Activated naive CD8-positive, alpha-beta T cell treated with anti-CD3 and anti-CD28 coated beads, Interleukin-2, amount 50 U/mL, for 24 hours (primary cell): Measurements from ENCODE around the gene GRK2.
A peak's percentile ranks its signal among the peaks of the same experiment; 100 is the strongest.
"Not testable (repeated sequence)": the region's sequence is repeated elsewhere in the genome, so short reads cannot be mapped to it uniquely, and the experiment has no call there.

ENCODE experiments used
- ATAC-seq: fragments of 150-1000 bp; cut with Tn5 transposase; one replicate; pipeline ENCODE4 v1.10.0; 2021
- DNase-seq: peaks from one replicate; pipeline ENCODE4 v3.0.0; 2021
- H3K27ac Mint-ChIP-seq: one replicate; pipeline ENCODE4 v1.8.0; 2021; ENCODE audit warnings: mild to moderate bottlenecking, mixed read lengths
- H3K27me3 Mint-ChIP-seq: one replicate; pipeline ENCODE4 v1.8.0; 2021; ENCODE audit warnings: mixed read lengths
- H3K36me3 Mint-ChIP-seq: one replicate; pipeline ENCODE4 v1.8.0; 2021; ENCODE audit warnings: low read depth, mixed read lengths
- H3K4me1 Mint-ChIP-seq: one replicate; pipeline ENCODE4 v1.8.0; 2021; ENCODE audit warnings: mixed read lengths
- H3K4me3 Mint-ChIP-seq: one replicate; pipeline ENCODE4 v1.8.0; 2021; ENCODE audit warnings: mild to moderate bottlenecking, moderate library complexity, mixed read lengths
- H3K9me3 Mint-ChIP-seq: one replicate; pipeline ENCODE4 v1.8.0; 2021; ENCODE audit warnings: mixed read lengths

Gene GRK2

DNA sequence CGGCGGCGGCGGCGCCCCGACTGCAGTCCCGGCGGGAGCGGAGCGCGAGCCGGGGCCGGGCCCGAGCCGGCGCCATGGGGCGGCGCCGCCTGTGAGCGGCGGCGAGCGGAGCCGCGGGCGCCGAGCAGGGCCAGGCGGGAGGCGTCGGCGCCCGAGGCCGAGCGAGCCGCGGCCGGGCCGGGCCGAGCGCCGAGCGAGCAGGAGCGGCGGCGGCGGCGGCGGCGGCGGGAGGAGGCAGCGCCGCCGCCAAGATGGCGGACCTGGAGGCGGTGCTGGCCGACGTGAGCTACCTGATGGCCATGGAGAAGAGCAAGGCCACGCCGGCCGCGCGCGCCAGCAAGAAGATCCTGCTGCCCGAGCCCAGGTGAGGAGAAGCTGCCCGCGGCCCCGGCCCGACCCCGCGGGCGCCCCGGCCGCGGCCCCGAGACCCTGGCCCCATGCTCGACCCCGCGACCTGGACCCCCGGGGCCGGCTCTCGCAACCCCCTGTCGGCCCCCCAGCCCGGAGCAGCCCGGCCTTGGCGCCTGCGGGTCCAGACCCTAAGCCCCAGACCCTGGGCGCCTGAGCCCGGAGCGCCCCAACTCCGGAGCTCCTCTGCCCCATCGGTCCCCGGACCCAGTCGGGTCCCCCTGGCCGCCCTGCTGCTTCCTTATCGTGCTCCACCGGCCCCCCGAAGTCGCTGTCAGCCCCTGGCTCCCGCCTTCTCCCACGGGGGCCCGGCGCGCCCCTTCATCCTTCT is at the start of gene GRK2:
GRK2 (plus strand) TSS at position 25 of the 739 bp plus-strand sequence; CDS start at position 252, 227 bp downstream.
- ATAC-seq (no peak), DNase-seq (no peak)
- Mint-ChIP-seq H3K4me1 (peaks cover 85% of the 10 kb centered on the region), H3K9me3 (no peaks in the 10 kb centered on the region), H3K27ac (peak within 1 kb of the TSS; percentile 100), H3K27me3 (peaks cover 2% of the 10 kb centered on the region), H3K4me3 (peak within 1 kb of the TSS; percentile 95), H3K36me3 (peaks cover 42% of the 10 kb centered on the region)

DNA sequence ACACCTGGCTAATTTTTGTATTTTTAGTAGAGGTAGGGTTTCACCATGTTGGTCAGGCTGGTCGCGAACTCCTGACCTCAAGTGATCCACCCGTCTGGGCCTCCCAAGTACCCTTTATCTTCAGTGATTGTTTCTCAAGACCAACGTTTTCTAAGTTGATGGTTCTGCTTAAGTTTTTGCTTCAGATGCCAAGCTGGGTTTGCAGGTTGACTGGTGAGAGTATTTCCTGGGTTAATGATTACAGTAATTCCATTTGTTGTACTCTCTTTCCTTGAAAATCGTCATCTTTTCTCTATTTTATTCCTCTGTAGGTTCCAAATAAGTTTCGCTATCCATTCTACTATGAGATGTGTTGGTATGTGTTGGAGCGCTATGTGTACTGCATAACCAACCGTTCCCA is 38.5 kb upstream of the GRK2 start:
- DNase-seq (no peak), ATAC-seq (no peak)
- H3K9me3 Mint-ChIP-seq = no peaks in the 10 kb centered on the region
- H3K27me3 Mint-ChIP-seq = no peaks in the 10 kb centered on the region
- peaks cover 33% of the 10 kb centered on the region for H3K36me3 Mint-ChIP-seq
- no peak overlapping the region for H3K4me3 Mint-ChIP-seq
- H3K27ac Mint-ChIP-seq = no peak overlapping the region
- H3K4me1 Mint-ChIP-seq = peaks cover 5% of the 10 kb centered on the region

DNA sequence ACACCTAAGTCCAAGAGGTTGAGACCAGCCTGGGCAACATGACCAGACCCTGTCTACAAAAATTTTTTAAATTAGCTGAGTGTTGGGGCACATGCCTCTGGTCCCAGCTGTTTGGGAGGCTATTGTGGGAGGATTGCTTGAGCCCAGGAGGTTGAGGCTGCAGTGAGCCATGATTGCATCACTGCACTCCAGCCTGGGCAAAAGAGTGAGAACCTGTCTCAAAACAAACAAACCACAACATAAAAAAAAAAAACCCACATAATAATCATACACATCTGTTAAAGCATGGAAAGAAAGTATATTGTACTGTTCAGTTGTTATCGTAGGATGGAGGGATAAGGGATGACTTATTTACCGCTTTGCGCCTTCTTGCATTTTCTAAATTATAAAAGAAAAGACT is 35.9 kb upstream of the GRK2 start:
- H3K36me3 Mint-ChIP-seq = peaks cover 35% of the 10 kb centered on the region
- H3K4me3 Mint-ChIP-seq = no peak overlapping the region
- ATAC-seq (no peak), DNase-seq (no peak)
- H3K27ac Mint-ChIP-seq = no peak overlapping the region
- H3K4me1 Mint-ChIP-seq = peaks cover 15% of the 10 kb centered on the region
- H3K27me3 Mint-ChIP-seq = no peaks in the 10 kb centered on the region
- H3K9me3 Mint-ChIP-seq = no peaks in the 10 kb centered on the region

DNA sequence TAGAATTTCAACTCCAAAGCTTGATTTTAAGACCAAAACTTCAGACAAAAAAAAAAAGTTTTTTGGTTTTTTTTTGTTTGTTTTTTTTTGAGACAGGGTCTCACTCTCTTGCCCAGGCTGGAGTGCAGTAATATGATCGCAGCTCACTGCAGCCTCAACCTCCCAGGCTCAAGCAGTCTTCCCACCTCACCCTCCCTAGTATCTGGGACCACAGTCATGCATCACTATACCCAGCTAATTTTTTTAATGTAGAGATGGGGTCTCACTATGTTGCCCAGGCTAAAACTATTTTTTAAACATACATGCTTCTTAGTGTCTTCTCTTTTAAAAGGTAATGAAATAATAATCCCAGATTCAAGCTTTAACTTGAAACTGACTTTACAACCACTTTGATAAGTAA is 35.4 kb upstream of the GRK2 start:
- DNase-seq (no peak), ATAC-seq (no peak)
- H3K4me3 Mint-ChIP-seq = no peak overlapping the region
- no peak overlapping the region for H3K27ac Mint-ChIP-seq
- H3K36me3 Mint-ChIP-seq = peaks cover 35% of the 10 kb centered on the region
- H3K9me3 Mint-ChIP-seq = no peaks in the 10 kb centered on the region
- peaks cover 15% of the 10 kb centered on the region for H3K4me1 Mint-ChIP-seq
- H3K27me3 Mint-ChIP-seq = no peaks in the 10 kb centered on the region

GRCh38 chr11:67233584-67234190 is 32.6 kb upstream of the GRK2 start:
- H3K27ac Mint-ChIP-seq = no peak overlapping the region
- ATAC-seq = no peak

DNA sequence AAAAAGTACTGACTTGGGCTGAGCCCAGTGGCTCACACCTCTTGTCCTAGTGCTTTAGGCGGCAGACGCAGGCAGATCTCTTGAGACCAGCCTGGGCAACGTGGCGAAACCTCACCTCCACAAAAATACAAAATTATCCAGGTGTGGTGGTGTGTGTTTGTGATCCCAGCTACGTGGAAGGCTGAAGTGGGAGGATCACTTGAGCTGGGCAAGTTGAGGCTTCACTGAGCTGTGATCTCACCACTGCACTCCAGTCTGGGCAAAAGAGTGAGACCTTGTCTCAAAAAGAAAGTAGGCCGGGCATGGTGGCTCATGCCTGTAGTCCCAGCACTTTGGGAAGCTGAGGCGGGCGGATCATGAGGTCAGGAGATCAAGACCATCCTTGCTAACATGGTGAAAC is 31.7 kb upstream of the GRK2 start:
- not testable (repeated sequence) for DNase-seq, H3K27me3 Mint-ChIP-seq, ATAC-seq, H3K4me3 Mint-ChIP-seq, H3K9me3 Mint-ChIP-seq, H3K27ac Mint-ChIP-seq
- Mint-ChIP-seq H3K36me3 (peaks cover 15% of the 10 kb centered on the region), H3K4me1 (peaks cover 26% of the 10 kb centered on the region)

More at GRCh38 chr11:67233584-67234190, 32.6 kb upstream of the GRK2 start:
- peaks cover 22% of the 10 kb centered on the region for H3K36me3 Mint-ChIP-seq
- peaks cover 17% of the 10 kb centered on the region for H3K4me1 Mint-ChIP-seq
- no peak for DNase-seq
- H3K9me3 Mint-ChIP-seq = no peaks in the 10 kb centered on the region
- no peak overlapping the region for H3K4me3 Mint-ChIP-seq
- no peaks in the 10 kb centered on the region for H3K27me3 Mint-ChIP-seq

- Mint-ChIP-seq H3K27me3 (no peaks in the 10 kb centered on the region), H3K9me3 (no peaks in the 10 kb centered on the region), H3K27ac (no peak overlapping the region), H3K4me1 (peaks cover 36% of the 10 kb centered on the region), H3K36me3 (peaks cover 22% of the 10 kb centered on the region), H3K4me3 (no peak overlapping the region)
- DNase-seq (no peak), ATAC-seq (no peak)
Measured at GRCh38 chr11:67237574-67237973, 28.7 kb upstream of the GRK2 start.

GRCh38 chr11:67238894-67239782 is 27.1 kb upstream of the GRK2 start:
- Mint-ChIP-seq H3K4me1 (peaks cover 45% of the 10 kb centered on the region), H3K27ac (peak overlapping the region; percentile 99), H3K9me3 (no peaks in the 10 kb centered on the region), H3K36me3 (peaks cover 36% of the 10 kb centered on the region), H3K4me3 (peak overlapping the region; percentile 96), H3K27me3 (no peaks in the 10 kb centered on the region)
- DNase-seq (no peak), ATAC-seq (no peak)

GRCh38 chr11:67239783-67240575 is 26.3 kb upstream of the GRK2 start:
- Mint-ChIP-seq H3K9me3 (no peaks in the 10 kb centered on the region), H3K36me3 (peaks cover 39% of the 10 kb centered on the region), H3K27me3 (no peaks in the 10 kb centered on the region), H3K4me3 (peak overlapping the region; percentile 96), H3K4me1 (peaks cover 43% of the 10 kb centered on the region), H3K27ac (peak overlapping the region; percentile 99)
- ATAC-seq (peak; percentile 95), DNase-seq (peak; percentile 93)

- Mint-ChIP-seq H3K4me3 (peak overlapping the region; percentile 96), H3K27ac (peak overlapping the region; percentile 99), H3K27me3 (no peaks in the 10 kb centered on the region), H3K36me3 (peaks cover 46% of the 10 kb centered on the region), H3K9me3 (no peaks in the 10 kb centered on the region), H3K4me1 (peaks cover 44% of the 10 kb centered on the region)
- DNase-seq (peak; percentile 84), ATAC-seq (peak; percentile 41)
Measured at GRCh38 chr11:67240576-67241389, 25.5 kb upstream of the GRK2 start.

DNA sequence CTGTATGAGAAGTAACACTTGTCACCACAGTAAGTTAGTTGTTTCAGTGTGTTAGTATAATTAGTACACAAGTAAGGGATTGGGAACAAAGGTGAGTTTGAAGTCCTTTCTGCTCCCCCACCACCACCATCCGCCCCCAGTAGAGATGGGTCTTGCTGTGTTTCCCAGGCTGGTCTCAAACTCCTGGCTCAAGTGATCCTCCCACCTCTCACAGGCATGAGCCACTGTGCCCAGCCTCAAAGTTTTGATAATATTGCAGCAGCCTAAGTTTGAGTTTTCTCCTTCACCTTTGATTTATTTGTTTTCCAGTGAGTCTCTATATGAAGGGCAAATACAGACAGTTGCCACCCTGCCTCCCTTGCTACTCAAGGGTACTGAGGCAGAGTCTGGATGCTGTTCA is 23.7 kb upstream of the GRK2 start:
- H3K27ac Mint-ChIP-seq = peak overlapping the region; percentile 99
- no peaks in the 10 kb centered on the region for H3K27me3 Mint-ChIP-seq
- H3K36me3 Mint-ChIP-seq = peaks cover 58% of the 10 kb centered on the region
- no peak for ATAC-seq
- H3K4me1 Mint-ChIP-seq = peaks cover 46% of the 10 kb centered on the region
- H3K9me3 Mint-ChIP-seq = no peaks in the 10 kb centered on the region
- DNase-seq = no peak
- peak overlapping the region; percentile 96 for H3K4me3 Mint-ChIP-seq

DNA sequence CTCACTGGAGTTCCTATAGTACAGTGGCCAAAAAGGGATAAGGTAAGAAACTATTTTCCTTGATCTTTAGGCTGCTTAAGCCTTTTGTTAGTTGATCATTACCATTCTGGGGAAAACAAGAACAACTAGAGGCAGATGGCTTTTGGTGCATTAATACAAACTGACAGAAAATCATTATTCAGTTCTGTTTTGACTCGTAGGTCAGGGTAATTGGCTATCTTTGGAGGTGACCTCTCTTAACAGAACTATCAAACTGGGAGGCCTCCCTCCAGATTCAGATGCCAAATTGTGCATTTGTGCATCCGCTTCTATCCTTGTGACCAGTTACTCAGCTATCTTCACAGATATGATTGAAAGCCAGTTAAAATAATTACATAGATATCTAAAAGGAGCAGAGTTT is 23.2 kb upstream of the GRK2 start:
- Mint-ChIP-seq H3K36me3 (peaks cover 63% of the 10 kb centered on the region), H3K9me3 (no peaks in the 10 kb centered on the region), H3K27ac (peak overlapping the region; percentile 99), H3K4me1 (peaks cover 46% of the 10 kb centered on the region), H3K27me3 (no peaks in the 10 kb centered on the region), H3K4me3 (peak overlapping the region; percentile 96)
- no peak for DNase-seq
- no peak for ATAC-seq

- no peak for DNase-seq
- Mint-ChIP-seq H3K4me3 (no peak overlapping the region), H3K9me3 (no peaks in the 10 kb centered on the region), H3K36me3 (peaks cover 80% of the 10 kb centered on the region), H3K27me3 (no peaks in the 10 kb centered on the region), H3K27ac (peak overlapping the region; percentile 11), H3K4me1 (peaks cover 41% of the 10 kb centered on the region)
- ATAC-seq = no peak
Measured at GRCh38 chr11:67245046-67245445, 21.2 kb upstream of the GRK2 start.
